Measurements from ENCODE around the gene EXD3. TPM values are rescaled to one million over a fixed set of nuclear protein-coding genes. Genes with fewer than 3 reads are reported as not detected.

Gene EXD3
- total and polyA plus RNA-seq, 2 of the 4 experiments (the other 2 are of a cell fraction): 1.1 to 7.4 TPM

- H2BK120ac ChIP-seq (ENCODE audit: low read depth, low read length): no peak overlapping the region
- no peak overlapping the region for H3K14ac ChIP-seq (replicated peaks; ENCODE audit: low read depth, low read length)
- no peak overlapping the region for H3K4me3 ChIP-seq (ENCODE audit: insufficient read depth, low read depth, low read length)
- CTCF ChIA-PET: no interaction called here
- no peak overlapping the region for H2AK5ac ChIP-seq (ENCODE audit: low read depth, low read length)
- DNase-seq (no peak), ATAC-seq (ENCODE audit: low read depth) (no peak)
- POLR2A ChIA-PET (ENCODE audit: unreplicated experiment): no interaction called here
- in situ Hi-C loops (cut with MboI; ENCODE audit: low sequenced_read_pairs) (no loop called here), intact Hi-C loops (cut with micrococcal nuclease) (no loop called here), dilution Hi-C loops (cut with HindIII; ENCODE audit: low sequenced_read_pairs, unreplicated experiment) (no loop called here)
- H3K4me1 ChIP-seq (ENCODE audit: control insufficient read depth, insufficient read depth, low read length): peaks cover 1% of the 10 kb centered on the region; the same call in 1 of the 2 replicates
- no peaks in the 10 kb centered on the region for H4K20me1 ChIP-seq (ENCODE audit: insufficient read depth, low read length)
- no peak overlapping the region for H2AK9ac ChIP-seq (replicated peaks; ENCODE audit: low read depth, low read length, poor library complexity)
- H3K27me3 ChIP-seq (ENCODE audit: control insufficient read depth, insufficient read depth, low read length): no peaks in the 10 kb centered on the region
- no peak overlapping the region for H3K18ac ChIP-seq (ENCODE audit: low read depth, low read length)
- 0 out of 2 replicates have a peak, but pooled peaks cover 2% of the 10 kb centered on the region for H3K9me1 ChIP-seq (ENCODE audit: insufficient read depth, low read length)
- H2BK15ac ChIP-seq (ENCODE audit: low read depth, low read length): no peak overlapping the region
- H3K9me3 ChIP-seq (ENCODE audit: control insufficient read depth, insufficient read depth, low read length): 0 out of 2 replicates have a peak, but pooled peaks cover 2% of the 10 kb centered on the region
- TF ChIP-seq RFX5 (IDR thresholded peaks at IDR 0.05; ENCODE audit: low read depth, low read length) (no peak), CTCF (conservative IDR thresholded peaks at IDR 0.05; ENCODE audit: low read depth, low read length) (no peak), RCOR1 (IDR thresholded peaks at IDR 0.05; ENCODE audit: insufficient replicate concordance, low read length) (no peak)
- no peak overlapping the region for H2BK20ac ChIP-seq (ENCODE audit: low read depth, low read length)
- no peak overlapping the region for H3K4ac ChIP-seq (ENCODE audit: low read depth, low read length)
- no peak overlapping the region for H2BK5ac ChIP-seq (ENCODE audit: low read depth, low read length, poor library complexity, severe bottlenecking)
- no TSS peak for BruUV-seq (replicated peaks)
- no peak overlapping the region for H3K4me2 ChIP-seq (ENCODE audit: low read depth, low read length)
- no peak overlapping the region for H4K5ac ChIP-seq (ENCODE audit: low read depth, low read length)
- WGBS, 2 experiments (ENCODE audit: extremely low coverage in 2 of 2, insufficient read length in 1 of 2): 63% methylated on average over 13 of the region's 20 CpGs; no CpG with 5 or more reads in 1 of the 2 experiments
- no peak overlapping the region for H3K56ac ChIP-seq (ENCODE audit: extremely low read depth, insufficient read depth, low read length)
- H3K79me1 ChIP-seq (ENCODE audit: low read depth in 1 of 2, low read length in 2 of 2): no peaks in the 10 kb centered on the region
- peak overlapping the region; percentile 33 for H2AFZ ChIP-seq (replicated peaks; ENCODE audit: low read length, poor library complexity)
- H3K23ac ChIP-seq (ENCODE audit: low read depth, low read length): no peak overlapping the region
- no peak overlapping the region for H4K91ac ChIP-seq (ENCODE audit: insufficient read depth, low read depth, low read length)
- H3K9ac ChIP-seq (ENCODE audit: low read depth, low read length): no peak overlapping the region
- H3K27ac ChIP-seq (ENCODE audit: insufficient read depth, low read length): no peak overlapping the region
- peaks cover 3% of the 10 kb centered on the region; the same call in 1 of the 2 replicates for H3K36me3 ChIP-seq (ENCODE audit: control insufficient read depth, insufficient read depth, low read length)
- no peak overlapping the region for H4K8ac ChIP-seq (ENCODE audit: low read depth in 2 of 2, low read length in 2 of 2)
Observed at GRCh38 chr9:137365552-137366444, 57.2 kb downstream of the EXD3 start.

Measured in IMR-90 (cell line).